Thoracic aorta (tissue), 2 donors: ENCODE data around the gene CIROP. TPM values are rescaled to one million over a fixed set of nuclear protein-coding genes. Genes with fewer than 3 reads are reported as not detected.

Experiments
- ATAC-seq: fragments of 150-250 bp; one replicate; pipeline ENCODE4 v1.8.0; 2017; ENCODE audit warnings: low read depth; ENCODE audit not compliant: insufficient number of reproducible peaks, low FRiP score
- DNase-seq: peaks from one replicate; pipeline ENCODE4 v3.0.0-alpha.2; 2020; ENCODE audit warnings: low spot score
- H3K27ac ChIP-seq, 2 donors: fragments of 200-600 bp; sonication (generic); 1 replicate in 1 of 2; 2 replicates in 1 of 2; pipeline ENCODE4 v1.5.1; 2016; ENCODE audit warnings: mild to moderate bottlenecking in 2 of 2, moderate library complexity in 2 of 2
- H3K27me3 ChIP-seq: fragments of 200-600 bp; sonication (generic); replicated peaks from 2 replicates; pipeline ENCODE4 v1.6.0; 2016; ENCODE audit warnings: mild to moderate bottlenecking; ENCODE audit not compliant: insufficient read depth
- H3K36me3 ChIP-seq: fragments of 200-600 bp; sonication (generic); one replicate; pipeline ENCODE4 v1.5.1; 2016
- H3K4me1 ChIP-seq, 2 donors: fragments of 200-600 bp; sonication (generic); 1 replicate in 1 of 2; 2 replicates in 1 of 2; pipeline versions ENCODE4 v1.5.1 to v1.6.0; 2016; ENCODE audit warnings: low read depth in 2 of 2, mild to moderate bottlenecking in 1 of 2; ENCODE audit not compliant: control insufficient read depth in 1 of 2
- H3K4me3 ChIP-seq: fragments of 200-600 bp; sonication (generic); 2 replicates; pipeline ENCODE4 v1.5.1; 2016; ENCODE audit warnings: mild to moderate bottlenecking
- H3K9me3 ChIP-seq: fragments of 200-600 bp; sonication (generic); 2 replicates; pipeline ENCODE4 v1.5.1; 2016
- total RNA-seq, 2 donors: library from RNA; depleted of rRNA; stranded (reverse); fragments of >200 nt; gene quantifications; one replicate each; pipeline versions ENCODE4 v1.1.0 to v1.2.3, GENCODE V29; 2016
- TF ChIP-seq, protein P1 (sequence below): fragments of 200-600 bp; sonication (generic); IDR thresholded peaks from one replicate; pipeline ENCODE4 v1.5.1; 2019; ENCODE audit warnings: antibody characterized with exemption

Gene CIROP
- total RNA-seq, 2 donors from 2014 or later, result 1.1 TPM; not detected in 1

DNA sequence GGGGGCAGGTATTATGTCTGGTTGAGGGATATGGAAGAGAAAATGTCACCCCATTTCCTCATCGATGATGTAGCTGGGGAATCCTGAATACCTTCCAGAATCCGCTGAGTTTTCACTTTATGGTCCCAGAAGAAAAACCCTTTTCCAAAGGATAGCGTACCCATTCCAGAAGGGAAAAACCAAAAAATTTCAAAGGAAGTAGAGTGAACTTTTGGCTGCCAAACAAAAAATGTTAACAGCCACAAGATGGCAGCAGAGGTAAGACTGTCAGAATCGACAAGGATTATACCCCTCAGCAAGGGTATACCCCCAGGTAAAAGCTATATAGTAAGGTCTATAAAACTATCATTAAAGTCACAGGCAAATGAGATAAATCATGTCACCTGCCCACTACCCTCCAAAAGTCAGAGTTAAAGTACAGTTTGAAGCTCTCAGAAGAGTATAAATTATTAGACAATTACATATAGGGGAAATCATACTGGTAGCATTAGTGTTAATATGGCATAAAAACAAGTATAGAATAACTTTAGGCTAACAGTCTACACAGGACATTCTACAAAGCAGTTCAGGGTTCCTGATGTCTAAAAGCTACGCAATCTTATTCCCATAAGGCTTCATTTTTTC lies 27.9 kb downstream of the CIROP start:
- no peak for ATAC-seq
- DNase-seq, result no peak
- TF ChIP-seq, protein P1, sequence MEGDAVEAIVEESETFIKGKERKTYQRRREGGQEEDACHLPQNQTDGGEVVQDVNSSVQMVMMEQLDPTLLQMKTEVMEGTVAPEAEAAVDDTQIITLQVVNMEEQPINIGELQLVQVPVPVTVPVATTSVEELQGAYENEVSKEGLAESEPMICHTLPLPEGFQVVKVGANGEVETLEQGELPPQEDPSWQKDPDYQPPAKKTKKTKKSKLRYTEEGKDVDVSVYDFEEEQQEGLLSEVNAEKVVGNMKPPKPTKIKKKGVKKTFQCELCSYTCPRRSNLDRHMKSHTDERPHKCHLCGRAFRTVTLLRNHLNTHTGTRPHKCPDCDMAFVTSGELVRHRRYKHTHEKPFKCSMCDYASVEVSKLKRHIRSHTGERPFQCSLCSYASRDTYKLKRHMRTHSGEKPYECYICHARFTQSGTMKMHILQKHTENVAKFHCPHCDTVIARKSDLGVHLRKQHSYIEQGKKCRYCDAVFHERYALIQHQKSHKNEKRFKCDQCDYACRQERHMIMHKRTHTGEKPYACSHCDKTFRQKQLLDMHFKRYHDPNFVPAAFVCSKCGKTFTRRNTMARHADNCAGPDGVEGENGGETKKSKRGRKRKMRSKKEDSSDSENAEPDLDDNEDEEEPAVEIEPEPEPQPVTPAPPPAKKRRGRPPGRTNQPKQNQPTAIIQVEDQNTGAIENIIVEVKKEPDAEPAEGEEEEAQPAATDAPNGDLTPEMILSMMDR, result peak; percentile 56
- Histone ChIP-seq H3K36me3 (peaks cover 71% of the 10 kb centered on the region), H3K4me1 (peaks cover 11 to 28% of the 10 kb centered on the region in 2 donors), H3K27ac (peak overlapping the region in 1 of 2 donors; percentile 13), H3K4me3 (no peak overlapping the region), H3K27me3 (no peaks in the 10 kb centered on the region), H3K9me3 (no peaks in the 10 kb centered on the region)

DNA sequence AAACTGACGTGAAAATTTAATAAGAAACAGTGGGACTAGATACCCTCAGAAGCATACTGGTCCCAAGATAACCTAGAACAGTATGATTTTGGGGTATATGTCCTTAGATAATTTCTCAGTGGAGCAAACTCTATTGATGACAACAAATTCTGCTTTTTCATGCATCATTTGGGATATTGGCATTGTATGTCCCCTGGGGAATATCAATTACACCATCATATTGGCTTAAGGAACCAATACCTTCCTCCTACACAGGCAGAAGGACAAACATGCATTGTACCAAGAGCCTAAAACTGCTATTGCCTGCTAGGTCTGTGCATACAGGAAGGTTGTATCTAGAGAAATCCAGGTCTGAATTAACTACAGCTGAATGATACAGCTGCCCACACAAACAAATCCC lies 29.9 kb downstream of the CIROP start:
- no peak for DNase-seq
- H3K27ac ChIP-seq, result no peak overlapping the region
- no peaks in the 10 kb centered on the region for H3K27me3 ChIP-seq
- H3K4me1 ChIP-seq, result peaks cover 20 to 42% of the 10 kb centered on the region in 2 donors
- no peak overlapping the region for H3K4me3 ChIP-seq
- H3K9me3 ChIP-seq, result no peaks in the 10 kb centered on the region
- no peak for ATAC-seq
- peaks cover 51% of the 10 kb centered on the region for H3K36me3 ChIP-seq
- TF ChIP-seq, protein P1, result no peak

DNA sequence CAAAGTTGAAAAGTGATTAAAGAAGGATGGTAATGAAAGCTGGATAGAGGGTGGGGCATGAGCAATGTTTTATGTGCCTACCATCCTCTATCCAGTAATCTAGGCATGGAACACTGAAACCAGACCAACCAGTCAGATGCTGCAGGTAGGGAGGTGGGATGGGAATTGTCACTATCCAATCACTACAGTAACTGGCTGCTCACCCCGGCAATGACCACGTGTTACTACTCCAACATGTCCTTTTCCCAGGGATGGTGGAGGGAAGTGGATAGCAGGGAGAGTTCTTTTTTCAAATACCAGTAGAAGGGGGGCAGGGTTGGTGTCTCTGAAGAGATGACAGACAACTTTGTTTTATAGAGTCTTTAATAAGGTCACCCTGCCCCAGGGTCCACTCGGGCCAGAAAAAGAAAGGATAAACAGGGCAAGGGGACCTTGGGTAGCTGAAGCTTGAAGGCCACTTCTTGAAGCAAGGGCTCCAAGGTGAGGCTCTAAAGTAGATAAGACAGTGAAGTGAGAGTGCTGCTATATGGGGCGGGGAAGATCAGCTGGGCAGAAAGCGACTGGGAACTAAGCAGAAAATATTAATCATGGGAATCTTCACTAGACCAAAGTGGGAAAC lies 32.8 kb downstream of the CIROP start:
- H3K4me3 ChIP-seq, result peak overlapping the region; percentile 90
- H3K27me3 ChIP-seq, result no peaks in the 10 kb centered on the region
- peak overlapping the region; percentile 4 to 78 for H3K27ac ChIP-seq
- peaks cover 16 to 31% of the 10 kb centered on the region in 2 donors for H3K4me1 ChIP-seq
- H3K9me3 ChIP-seq, result no peaks in the 10 kb centered on the region
- TF ChIP-seq, protein P1, result no peak
- H3K36me3 ChIP-seq, result peaks cover 47% of the 10 kb centered on the region
- DNase-seq (no peak), ATAC-seq (no peak)

DNA sequence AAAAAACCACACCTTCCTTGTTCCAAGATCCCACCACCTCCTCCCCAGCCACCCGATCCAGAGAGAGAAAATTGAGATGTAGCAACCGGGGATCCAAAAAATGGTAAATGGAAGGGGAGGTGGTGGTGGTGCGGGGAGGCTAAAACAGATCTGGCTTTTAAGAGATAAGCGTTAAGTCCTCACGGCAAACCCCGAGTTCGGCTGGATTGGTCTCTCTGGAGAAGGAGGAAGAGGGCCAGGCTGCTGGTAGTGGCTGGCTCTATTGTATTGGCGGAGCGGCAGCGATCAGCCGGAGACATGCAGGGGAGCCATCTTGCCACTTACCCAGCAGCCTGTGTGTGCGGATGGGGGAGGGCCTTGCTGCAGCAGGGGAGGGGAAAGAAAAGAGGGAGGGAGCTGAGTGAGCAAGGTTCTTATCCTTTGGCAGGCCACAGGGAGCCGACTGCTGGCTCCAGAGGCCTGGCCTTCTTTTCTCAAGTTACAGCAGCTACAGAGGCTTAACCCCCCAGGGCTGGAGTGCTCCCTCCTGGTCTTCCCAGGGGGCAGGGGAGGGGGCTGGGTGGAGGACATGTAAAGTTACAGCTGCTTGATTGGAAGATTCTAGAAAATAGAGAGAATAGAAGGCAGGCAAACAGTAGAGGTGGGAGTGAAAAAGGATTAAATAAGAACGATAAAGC lies 33.4 kb downstream of the CIROP start:
- TF ChIP-seq, protein P1, result no peak
- ATAC-seq (peak; percentile 36), DNase-seq (peak; percentile 56)
- H3K27me3 ChIP-seq, result no peaks in the 10 kb centered on the region
- no peaks in the 10 kb centered on the region for H3K9me3 ChIP-seq
- H3K27ac ChIP-seq, result peak overlapping the region; percentile 4 to 78
- H3K36me3 ChIP-seq, result peaks cover 47% of the 10 kb centered on the region
- peak overlapping the region; percentile 90 for H3K4me3 ChIP-seq
- peaks cover 16 to 30% of the 10 kb centered on the region in 2 donors for H3K4me1 ChIP-seq
